Left lobe of liver (tissue), 2 donors: Measurements from ENCODE around the gene CCDC102A. TPM values are rescaled to one million over a fixed set of nuclear protein-coding genes. Genes with fewer than 3 reads are reported as not detected.

ENCODE experiments used
- ATAC-seq: fragments of 200-7000 bp; cut with Tn5 transposase; one replicate; pipeline ENCODE4 v1.9.1; 2020; ENCODE audit warnings: mild to moderate bottlenecking, moderate library complexity
- DNase-seq: peaks from one replicate; pipeline ENCODE4 v3.0.0-alpha.2; 2020; ENCODE audit warnings: low spot score
- total RNA-seq: library from RNA; stranded (reverse); gene quantifications from one replicate; pipeline ENCODE4 v1.2.1, GENCODE V29; 2021
- donor health status: DM: no; HTN: no; CAD: no; lungs with moderate emphysema.
- donor health status: DM: no; HTN: yes; CAD: no.

CCDC102A gene
- total RNA-seq, 1 donor from 2014 or later = 0.83 TPM

DNA sequence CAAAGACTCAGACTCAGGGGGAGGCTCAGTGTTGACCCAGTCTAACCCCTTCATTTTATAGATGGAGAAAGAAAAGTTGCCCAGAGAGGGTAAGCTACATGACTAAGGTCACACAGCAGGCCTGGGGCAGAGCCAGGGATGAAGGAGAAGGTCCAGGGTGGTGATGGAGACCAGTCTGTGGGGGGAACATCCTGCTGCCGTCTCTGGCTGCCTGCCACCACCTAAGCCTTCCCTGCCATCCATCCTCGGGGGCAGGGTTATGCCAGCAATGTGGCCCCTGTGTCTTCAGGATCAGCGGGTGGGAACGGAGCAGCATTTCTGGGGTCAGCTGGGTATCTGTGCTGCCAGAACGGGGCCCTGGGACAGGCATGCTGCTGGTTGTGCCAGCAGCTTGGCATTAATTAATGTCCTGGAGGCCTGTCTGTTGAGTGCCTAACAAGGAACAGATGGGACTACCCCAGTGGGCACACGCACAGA lies 55.6 kb downstream of the CCDC102A start:
- no peak for DNase-seq
- no peak for ATAC-seq

DNA sequence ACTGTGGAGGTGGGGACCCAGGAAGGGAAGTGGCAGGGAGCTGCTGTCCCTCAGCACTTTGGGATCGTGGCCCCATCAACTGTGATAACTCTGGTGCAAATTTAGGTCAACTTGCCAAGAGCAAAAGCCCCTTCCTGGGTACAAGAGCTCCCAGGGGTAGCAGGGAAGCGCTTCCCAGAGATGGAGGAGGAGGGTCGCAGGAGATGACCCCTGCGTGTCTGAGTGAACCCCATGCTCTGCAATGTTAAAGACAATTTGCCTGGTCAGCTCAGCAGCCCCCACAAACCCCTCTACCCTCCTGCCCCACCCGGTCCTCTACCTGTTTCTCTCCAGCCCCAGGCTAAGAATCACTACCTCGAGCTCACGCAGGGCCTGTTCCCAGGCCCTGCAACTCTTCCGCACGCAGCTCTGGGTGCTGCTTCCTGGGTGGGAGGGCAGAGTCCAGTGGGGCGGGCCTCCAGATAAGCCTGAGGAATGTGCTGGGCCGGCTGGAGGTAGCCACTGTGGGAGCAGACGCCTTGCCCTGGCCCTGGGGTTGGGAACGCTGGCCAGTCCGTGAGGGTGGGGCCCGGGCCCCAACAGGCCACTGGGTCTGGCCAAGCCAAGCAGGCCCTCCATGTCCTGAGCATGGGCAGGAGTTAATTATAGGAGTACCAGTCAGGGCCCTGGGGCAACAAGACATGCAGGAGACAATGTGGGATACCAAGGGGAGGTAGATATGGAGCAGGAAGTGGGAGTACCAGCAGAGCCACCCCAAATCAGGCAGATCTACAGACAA lies 56.2 kb downstream of the CCDC102A start:
- DNase-seq (peak; percentile 90), ATAC-seq (peak; percentile 91)

DNA sequence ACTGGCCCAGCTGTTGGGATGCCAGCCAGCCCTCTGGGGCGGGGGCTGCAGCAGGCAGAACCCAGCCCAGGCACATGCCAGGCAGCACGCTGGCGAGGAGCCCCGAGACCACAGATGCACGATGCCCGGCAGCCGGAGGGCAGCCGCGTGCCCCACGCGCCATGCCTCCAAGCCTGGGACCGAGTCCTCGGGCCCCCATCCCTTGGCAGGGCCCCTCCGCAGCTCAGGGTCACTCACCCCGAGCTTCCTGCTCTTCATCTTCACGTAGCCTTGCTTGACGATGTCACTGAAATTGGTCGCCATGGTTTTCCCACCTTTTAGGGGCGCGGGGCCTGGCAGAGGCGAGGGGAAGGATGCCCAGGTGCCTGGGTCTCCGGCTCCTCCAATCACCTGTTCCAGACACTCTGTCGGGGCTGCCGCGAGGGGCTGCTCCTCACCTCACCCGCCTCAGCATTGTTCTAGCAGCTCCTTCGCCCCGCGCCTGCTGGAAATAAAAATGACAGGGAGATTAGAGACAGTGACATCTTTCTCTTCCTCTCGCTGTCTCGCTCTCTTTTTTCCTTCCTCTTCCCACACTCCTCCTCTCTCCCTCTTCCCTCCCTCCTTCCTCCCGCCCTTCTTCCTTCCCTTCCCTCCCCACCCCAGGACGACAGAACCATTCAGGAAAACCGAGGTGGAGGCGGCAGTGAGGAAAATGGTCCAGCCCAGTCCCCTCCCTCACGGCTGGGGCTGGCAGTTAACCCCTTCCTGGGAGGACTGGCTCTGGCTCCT lies 57.0 kb downstream of the CCDC102A start:
- ATAC-seq (peak; percentile 16), DNase-seq (no peak)

DNA sequence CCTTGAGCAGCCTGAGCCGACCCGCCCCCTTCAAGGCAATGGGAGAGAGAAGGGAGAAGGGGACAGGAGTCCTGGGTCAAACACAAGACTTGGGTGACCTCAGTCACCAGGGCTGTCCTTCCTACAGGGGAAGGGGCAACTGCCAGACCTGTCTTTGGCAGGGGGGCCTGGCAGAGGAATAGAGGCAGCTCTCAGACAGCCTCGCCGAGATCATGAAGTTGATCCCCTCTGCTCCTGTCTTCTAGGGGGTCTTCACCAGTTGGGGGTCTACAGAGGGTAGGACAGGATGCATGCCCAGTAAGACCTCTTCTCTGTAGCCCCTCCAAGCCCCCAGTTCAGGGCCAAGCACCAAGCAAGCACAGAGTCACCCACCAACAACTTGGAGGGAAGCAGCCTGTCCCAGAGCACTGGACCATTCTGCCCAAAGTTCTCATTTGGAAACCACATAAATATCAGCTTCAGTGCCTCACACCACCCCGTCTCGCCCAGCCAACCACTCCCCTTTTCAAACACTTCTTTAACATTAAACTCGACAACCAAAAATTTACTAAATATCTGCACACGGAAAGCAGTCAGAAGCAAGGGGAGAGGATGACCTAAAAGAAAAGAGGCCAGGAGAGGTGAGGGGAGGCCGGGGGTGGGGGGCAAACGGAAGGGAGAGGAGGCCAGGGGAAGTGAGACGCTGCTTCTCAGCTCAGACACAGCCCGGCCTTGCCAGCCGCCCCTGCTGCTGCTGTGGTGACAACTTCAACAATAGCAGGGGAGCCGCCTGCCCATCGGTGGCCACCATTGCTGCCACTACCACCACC lies 57.8 kb downstream of the CCDC102A start:
- no peak for ATAC-seq
- no peak for DNase-seq

DNA sequence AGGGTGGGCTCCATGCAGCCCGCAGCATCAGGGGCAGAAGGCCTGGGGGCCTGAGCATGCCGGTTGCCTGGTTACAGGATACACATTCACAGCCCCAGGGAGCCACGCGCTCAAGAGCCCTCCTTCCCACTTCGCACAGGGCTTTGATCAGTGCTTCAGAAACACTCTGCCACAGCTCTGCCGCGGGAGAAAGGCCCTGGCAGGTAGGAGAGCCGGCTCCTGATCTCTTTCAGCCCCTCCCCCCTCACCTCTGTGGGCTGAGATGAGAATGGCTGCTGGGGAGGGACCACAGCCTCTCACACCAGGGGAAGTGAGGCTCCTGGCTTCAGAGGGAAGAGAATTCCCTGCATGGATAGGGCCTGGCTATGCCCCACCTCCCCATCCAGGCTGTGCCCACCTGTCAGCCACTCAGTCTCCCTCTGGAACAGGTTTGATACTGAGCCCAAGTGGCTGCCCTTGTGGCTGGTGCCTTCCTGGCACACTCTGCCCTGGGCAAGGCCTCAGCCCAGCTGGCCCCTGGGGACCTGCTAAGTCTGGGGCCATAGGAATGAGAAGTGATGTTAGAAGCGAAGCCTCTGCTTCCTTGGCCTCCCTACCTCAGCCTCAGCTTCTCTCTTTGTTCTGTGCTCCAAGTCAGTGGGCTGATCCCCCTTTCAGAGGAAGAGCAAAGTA lies 58.7 kb downstream of the CCDC102A start:
- DNase-seq (no peak), ATAC-seq (no peak)

DNA sequence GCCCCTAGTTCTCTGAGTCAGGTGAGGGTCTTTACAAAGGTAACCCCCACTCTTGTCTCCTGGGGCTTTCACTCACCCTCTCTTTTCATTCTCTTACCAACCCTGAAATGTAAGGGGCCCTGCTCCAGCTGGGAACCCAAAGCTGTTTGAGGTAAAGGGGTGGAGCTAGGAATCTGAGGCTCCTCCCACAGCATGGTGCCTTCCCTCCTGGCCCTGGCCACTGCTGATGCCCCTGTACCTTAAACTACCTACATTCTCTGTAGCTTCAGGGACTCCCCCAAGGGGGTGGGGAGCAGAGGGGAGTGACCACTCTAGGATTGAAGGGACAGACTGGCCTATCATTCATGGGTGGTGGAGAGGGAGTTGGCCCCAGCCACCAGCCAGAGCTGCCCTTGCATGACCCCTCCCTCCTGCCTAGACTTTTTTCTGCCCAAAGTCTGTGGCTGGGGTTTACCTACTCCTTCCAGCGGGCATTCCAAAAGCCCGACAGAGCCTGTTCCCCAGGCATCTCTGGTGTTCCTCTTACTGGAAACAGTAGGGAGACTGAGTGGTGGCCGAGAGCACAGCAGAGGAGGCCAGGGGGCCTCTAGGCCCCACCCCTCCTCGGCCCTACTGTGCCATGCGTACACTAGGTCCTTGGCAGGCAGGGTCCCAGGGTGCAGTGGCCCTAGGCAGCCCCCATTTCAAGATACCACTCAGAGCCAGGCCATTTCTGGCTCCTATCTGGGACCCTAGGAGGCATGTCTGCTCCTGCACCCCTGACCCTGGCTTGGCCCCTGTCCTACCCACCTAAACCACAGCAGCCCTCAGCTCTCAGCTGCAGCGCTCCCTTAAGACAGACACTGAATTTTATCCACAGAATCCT lies 59.6 kb downstream of the CCDC102A start:
- peak; percentile 34 for DNase-seq
- ATAC-seq = no peak

DNA sequence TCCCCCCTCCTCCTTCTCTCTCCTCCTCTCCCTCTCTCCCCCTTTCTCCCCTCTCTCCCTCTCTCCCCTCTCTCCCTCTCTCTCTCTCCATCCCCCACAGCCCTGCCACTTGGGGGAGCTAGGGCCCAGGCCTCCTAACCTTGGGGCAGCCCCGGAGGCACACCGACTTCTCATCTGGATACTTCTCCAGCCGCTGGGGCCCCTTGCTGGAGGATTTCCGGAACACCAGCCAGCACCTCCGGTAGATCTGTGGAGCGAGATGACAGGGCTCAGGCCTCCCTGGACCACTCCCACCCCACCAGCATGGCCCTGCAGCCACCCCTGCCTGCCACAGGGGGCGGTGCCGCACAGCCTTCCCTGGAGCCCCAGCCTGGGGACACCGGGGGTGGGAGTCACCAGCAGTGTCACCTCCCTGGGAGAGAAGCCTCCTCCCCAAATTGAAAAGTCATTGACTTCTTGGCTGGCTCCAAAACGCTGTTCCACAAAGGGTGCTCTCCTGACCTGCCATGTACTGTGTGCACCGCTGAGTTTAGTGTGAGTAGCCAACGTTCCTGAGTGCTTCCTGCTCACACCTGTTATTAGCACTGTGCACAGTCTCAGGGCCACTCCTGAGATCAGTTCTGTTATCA lies 60.5 kb downstream of the CCDC102A start:
- peak; percentile 45 for DNase-seq
- no peak for ATAC-seq

DNA sequence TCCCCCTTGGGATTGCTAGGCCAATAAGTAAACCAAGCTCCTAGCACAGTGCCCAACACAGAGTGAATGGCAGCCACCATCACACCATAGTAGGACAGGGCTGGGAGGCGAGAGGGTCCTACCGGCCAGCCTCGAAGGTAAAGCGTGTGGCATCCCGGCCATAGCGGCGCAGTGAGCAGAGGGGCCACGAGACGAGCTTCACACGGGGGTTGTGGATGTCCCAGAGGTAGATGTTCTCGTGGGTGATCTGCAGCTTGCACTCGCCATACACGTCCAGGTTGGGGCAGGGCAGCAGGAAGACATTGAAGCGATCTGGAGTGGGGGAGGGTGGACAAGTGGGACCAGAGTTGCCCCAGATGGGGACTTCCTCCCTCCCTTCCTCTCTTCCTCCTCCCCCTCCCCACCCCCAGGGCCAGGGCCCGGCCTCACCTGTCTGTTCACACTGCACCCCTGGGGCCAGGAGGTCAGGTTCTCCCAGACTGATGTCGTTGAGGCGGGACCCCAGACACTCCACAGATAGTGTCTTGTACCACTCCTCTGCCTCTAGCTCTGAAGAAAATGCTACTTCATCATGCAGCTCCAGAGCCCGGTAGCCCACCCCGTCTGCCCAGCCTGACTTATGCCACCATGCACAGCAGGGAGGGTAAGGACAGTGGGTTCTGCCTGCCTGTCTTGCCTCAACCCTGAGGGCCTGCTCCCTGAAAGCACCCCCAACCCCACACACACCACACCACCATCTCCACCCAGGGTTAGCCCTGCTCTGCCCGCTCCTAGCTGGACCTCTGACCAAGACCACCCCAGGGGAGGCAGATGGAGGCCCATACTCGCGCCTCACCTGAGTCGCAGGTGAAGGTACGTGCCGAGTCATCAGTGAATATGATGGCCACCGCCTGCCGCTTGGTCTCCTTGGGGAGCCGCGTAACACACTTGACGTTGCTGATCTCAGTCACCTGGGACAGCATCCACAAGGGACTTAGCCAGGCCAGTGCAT lies 61.4 kb downstream of the CCDC102A start:
- peak; percentile 42 for DNase-seq
- no peak for ATAC-seq

DNA sequence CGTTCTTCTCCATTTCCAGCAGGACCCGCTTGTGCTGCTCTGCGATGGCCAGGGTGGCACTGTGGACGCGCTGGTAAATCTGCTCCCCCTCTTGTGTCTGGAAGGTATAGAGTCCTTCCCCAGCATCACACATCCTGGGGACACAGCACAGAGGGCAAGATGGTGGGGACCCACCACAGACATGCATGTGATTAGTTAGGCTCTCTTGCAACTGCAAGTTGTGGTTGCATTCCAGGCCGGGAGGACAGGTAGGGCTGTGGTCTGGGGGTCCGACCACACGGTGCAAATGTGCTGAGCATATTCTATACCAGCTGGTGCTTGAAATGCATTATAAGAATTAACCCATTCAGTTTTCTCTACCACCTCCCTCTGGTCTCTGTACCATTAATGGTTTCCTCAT lies 62.5 kb downstream of the CCDC102A start:
- peak; percentile 39 for DNase-seq
- no peak for ATAC-seq

DNA sequence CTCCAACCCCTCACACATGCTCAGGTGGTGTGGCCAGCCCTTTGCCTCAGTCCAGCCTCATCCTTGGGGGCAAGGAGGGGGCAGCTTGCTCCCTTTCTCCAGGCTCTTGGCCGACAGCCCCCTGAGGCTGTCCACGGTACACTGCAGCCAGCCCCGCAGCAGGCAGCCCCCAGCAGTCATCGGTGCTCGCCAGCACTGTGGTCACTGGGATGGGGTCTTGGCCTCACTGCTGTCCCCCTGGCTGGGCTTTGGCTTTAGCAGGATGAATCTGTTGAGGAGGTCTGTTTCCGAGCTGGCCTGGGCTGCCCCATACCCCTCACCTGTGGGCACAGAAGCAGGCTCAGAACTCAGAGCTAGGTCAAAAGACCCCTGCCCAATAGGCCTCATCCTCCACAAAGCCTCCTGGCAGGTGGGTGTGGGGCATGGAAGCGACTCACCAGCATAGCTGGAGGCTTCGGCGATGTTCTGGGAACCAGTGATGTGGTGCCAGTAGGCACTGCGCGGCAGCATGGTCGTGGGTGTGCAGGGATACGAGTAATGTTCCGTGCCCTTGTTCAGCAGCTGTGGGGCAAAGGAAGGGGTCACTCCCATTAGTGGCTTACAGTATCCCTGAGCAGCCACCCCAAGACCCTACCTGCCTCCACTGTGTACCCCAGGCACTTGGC lies 63.1 kb downstream of the CCDC102A start:
- no peak for ATAC-seq
- no peak for DNase-seq

DNA sequence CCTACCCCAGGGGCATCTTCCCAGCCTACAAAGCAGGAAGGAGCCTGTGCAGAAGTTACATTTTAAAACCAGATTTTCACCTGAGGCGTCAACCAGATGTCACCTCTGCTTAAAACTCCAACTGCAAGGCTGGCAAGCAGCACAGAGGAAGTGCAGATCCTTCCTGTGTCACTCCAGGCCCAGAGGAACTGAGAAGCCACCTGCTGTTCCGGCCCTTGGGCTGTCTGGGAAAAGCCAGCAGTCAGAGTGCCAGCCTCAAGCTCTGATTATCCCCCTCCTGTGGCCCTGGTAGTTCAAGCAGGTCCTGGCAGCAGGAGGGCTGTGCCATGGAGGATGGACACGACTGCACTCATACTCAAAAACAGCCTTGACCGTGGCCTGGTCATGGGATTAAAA lies 63.7 kb downstream of the CCDC102A start:
- ATAC-seq (peak; percentile 4), DNase-seq (no peak)

DNA sequence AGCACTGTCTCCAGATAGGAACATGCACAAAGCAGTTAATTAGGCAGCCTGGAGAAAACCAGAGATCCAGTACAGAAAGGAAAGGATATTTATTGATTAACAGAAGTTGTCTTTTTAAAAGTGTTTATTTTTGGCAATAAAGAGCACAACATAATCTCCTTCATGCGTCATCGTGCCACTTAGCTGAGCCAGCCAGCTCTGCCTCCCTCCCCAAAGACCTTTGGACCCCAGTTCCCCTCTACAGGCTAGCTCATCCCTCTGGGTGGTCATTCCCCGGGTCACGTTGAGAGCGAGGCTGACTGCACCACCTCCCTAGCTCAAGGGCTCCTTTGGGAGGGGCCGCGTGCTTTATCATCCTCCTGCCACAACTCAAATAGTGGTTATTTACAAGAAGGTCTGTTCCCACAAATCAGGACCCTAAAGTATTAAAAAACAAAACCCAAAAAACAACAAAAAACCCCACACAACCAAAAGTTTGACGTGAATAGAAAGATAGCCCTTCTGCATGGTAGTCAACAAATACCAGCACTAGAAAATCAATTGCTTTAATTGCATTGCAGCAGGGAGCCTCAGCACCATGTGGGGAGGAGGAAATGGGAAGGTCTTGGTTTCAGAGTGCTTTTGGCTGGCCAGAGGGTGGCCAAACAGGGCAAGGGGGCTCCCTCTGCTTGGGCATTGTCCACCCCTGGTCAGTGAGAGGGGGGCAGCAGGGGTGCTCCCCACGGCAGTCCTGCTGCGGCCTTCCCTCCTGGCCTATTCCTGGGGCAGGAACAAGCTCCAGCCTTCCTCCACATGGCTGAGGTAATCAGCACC lies 64.3 kb downstream of the CCDC102A start:
- ATAC-seq (peak; percentile 78), DNase-seq (peak; percentile 87)

DNA sequence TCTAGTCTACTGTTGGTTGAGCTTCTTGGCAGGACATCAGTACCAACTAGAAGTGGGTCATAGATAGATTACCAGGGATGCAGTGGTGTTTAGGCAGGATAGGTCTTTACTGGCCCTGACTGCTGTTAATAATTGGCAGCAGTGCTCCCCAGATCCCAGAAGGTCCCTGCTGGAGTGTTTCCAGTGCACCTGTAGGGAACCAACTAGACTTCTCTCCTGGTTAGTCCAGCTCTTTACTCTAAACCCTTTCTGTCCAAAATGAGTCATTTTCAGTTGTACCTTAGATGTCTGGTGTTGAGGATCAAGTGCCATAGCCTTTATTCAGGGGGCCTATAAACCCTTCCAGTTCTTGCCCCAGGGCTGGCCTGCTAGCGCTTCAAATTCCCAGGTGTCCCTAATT lies 65.2 kb downstream of the CCDC102A start:
- DNase-seq (peak; percentile 54), ATAC-seq (peak; percentile 42)

DNA sequence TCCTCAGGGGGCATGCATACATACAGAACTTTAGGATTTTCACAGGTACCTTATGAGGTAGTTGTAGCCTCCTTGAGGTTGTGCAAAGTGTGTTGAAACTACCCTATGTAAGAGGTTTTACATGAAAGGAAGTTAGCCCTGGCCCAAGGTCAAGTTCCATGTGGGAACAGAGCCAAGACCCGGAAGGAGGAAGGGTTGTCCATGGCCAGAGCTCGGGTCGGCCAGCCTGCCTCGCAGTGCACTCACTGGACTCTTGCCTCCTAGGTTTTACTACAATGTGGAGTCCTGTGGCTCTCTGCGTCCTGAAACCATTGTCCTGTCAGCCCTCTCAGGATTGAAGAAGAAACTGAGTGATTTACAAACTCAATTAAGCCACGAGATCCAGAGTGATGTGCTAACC lies 65.7 kb downstream of the CCDC102A start:
- ATAC-seq = peak; percentile 47
- DNase-seq = peak; percentile 76

DNA sequence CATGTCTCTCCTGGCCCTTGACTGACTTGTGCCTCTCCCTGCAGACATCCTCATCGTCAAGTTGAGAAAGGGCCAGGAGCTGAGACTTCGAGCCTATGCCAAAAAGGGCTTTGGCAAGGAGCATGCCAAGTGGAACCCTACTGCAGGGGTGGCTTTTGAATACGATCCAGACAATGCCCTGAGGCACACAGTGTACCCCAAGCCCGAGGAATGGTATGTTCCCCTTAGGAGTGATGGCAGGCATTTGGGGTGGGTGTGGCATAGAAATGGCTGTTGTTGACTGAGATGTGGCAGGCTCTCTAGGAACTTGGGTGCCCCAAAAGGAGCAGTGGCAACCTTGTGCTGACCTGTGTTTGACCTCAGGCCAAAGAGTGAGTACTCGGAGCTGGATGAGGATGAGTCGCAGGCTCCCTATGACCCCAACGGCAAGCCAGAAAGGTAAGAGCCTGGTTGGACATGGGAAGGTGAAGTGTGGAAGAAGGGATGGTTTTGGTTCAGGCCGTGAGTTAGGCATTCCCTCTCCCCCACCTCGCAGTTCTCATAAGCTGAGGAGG lies 66.4 kb downstream of the CCDC102A start:
- ATAC-seq = no peak
- no peak for DNase-seq

DNA sequence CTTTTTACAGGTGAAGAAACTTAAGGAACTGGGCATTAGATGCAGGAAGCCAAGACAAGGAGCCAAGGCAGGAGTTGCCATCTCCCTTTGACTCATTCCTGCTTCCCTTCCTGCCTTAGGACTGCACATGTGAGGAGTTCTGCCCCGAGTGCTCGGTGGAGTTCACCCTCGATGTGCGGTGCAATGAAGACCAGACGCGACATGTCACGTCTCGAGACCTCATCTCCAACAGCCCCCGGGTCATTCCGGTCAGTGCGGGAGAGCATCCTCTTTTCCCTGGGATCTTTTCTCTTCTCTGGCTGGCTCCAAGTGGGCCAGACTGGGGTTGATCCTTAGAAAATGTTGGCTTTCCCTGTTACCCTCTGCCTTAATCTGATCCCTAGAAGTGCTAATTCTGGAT lies 67.3 kb downstream of the CCDC102A start:
- DNase-seq (peak; percentile 44), ATAC-seq (no peak)
